Measurements from ENCODE around the gene TREML4. TPM values are rescaled to one million over a fixed set of nuclear protein-coding genes. Genes with fewer than 3 reads are reported as not detected.

Gene TREML4
- total and polyA plus RNA-seq, 2 of the 4 experiments (the other 2 are of a cell fraction) = not detected

DNA sequence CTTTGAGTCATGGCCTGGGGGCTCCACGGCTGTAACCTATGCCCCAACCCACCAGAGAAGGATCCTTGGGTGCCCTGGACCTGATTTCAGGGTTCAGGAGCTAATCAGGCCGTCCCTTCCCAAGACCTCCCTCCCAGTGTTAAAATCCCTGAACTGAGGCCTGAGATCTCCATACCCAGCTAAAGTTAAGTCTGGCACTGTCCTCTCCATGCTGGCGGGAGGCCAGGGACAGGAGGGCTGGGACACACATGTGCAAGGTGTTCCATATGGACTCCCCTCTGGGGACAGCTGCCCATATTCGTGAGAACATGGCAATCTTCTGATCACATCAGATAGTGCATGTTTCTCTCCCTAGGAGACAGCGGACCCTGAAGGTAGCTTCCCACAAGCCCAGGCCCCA is 11.5 kb upstream of the TREML4 start:
- H4K8ac ChIP-seq (ENCODE audit: low read depth in 2 of 2, low read length in 2 of 2) = no peak overlapping the region
- H3K79me1 ChIP-seq (ENCODE audit: low read depth in 1 of 2, low read length in 2 of 2) = no peaks in the 10 kb centered on the region
- no peak for ATAC-seq (ENCODE audit: low read depth)
- no peaks in the 10 kb centered on the region for H3K36me3 ChIP-seq (ENCODE audit: control insufficient read depth, insufficient read depth, low read length)
- POLR2A ChIA-PET (ENCODE audit: unreplicated experiment) = no interaction called here
- no peak overlapping the region for H4K91ac ChIP-seq (ENCODE audit: insufficient read depth, low read depth, low read length)
- H3K27me3 ChIP-seq (ENCODE audit: control insufficient read depth, insufficient read depth, low read length) = no peaks in the 10 kb centered on the region
- no peaks in the 10 kb centered on the region for H4K20me1 ChIP-seq (ENCODE audit: insufficient read depth, low read length)
- H2BK5ac ChIP-seq (ENCODE audit: low read depth, low read length, poor library complexity, severe bottlenecking) = no peak overlapping the region
- intact Hi-C loops (cut with micrococcal nuclease) (no loop called here), dilution Hi-C loops (cut with HindIII; ENCODE audit: low sequenced_read_pairs, unreplicated experiment) (no loop called here), in situ Hi-C loops (cut with MboI; ENCODE audit: low sequenced_read_pairs) (no loop called here)
- no peak overlapping the region for H2AK9ac ChIP-seq (replicated peaks; ENCODE audit: low read depth, low read length, poor library complexity)
- H3K9ac ChIP-seq (ENCODE audit: low read depth, low read length) = no peak overlapping the region
- CTCF ChIA-PET = no interaction called here
- no peak overlapping the region for H3K23ac ChIP-seq (ENCODE audit: low read depth, low read length)
- no peak overlapping the region for H2BK120ac ChIP-seq (ENCODE audit: low read depth, low read length)
- no peak overlapping the region for H3K4ac ChIP-seq (ENCODE audit: low read depth, low read length)
- H3K14ac ChIP-seq (replicated peaks; ENCODE audit: low read depth, low read length) = no peak overlapping the region
- no peak overlapping the region for H2AK5ac ChIP-seq (ENCODE audit: low read depth, low read length)
- H3K4me1 ChIP-seq (ENCODE audit: control insufficient read depth, insufficient read depth, low read length) = no peaks in the 10 kb centered on the region
- H2BK15ac ChIP-seq (ENCODE audit: low read depth, low read length) = no peak overlapping the region
- BruUV-seq (replicated peaks) = no TSS peak
- H3K9me1 ChIP-seq (ENCODE audit: insufficient read depth, low read length) = no peaks in the 10 kb centered on the region
- H2AFZ ChIP-seq (replicated peaks; ENCODE audit: low read length, poor library complexity) = no peak overlapping the region
- no peak overlapping the region for H3K18ac ChIP-seq (ENCODE audit: low read depth, low read length)
- no peak overlapping the region for H4K5ac ChIP-seq (ENCODE audit: low read depth, low read length)
- no peak overlapping the region for H2BK20ac ChIP-seq (ENCODE audit: low read depth, low read length)
- no peak overlapping the region for H3K4me2 ChIP-seq (ENCODE audit: low read depth, low read length)
- no peak overlapping the region for H3K56ac ChIP-seq (ENCODE audit: extremely low read depth, insufficient read depth, low read length)
- 29% methylated on average over 1 of the region's 5 CpGs; no CpG with 5 or more reads in 1 of the 2 experiments for WGBS, 2 experiments (ENCODE audit: extremely low coverage in 2 of 2, insufficient read length in 1 of 2)
- TF ChIP-seq BHLHE40 (IDR thresholded peaks at IDR 0.05; ENCODE audit: low read depth, low read length) (no peak), CEBPB (IDR thresholded peaks at IDR 0.05; ENCODE audit: low read depth, low read length) (no peak), FOS (IDR thresholded peaks at IDR 0.05; ENCODE audit: low read depth, low read length) (no peak), MXI1 (IDR thresholded peaks at IDR 0.05; ENCODE audit: borderline replicate concordance, low read depth, low read length) (no peak), RFX5 (IDR thresholded peaks at IDR 0.05; ENCODE audit: low read depth, low read length) (no peak), RCOR1 (IDR thresholded peaks at IDR 0.05; ENCODE audit: insufficient replicate concordance, low read length) (no peak)
- DNase-seq = no peak
- no peaks in the 10 kb centered on the region for H3K9me3 ChIP-seq (ENCODE audit: control insufficient read depth, insufficient read depth, low read length)
- no peak overlapping the region for H3K27ac ChIP-seq (ENCODE audit: insufficient read depth, low read length)
- no peak overlapping the region for H3K4me3 ChIP-seq (ENCODE audit: insufficient read depth, low read depth, low read length)
